Brain pericyte (primary cell): ENCODE data around the gene TP53BP2.

ENCODE experiments used
- DNase-seq: peaks from one replicate; pipeline ENCODE4 v3.0.0-alpha.2; 2012; ENCODE audit warnings: low read depth, low spot score

The TP53BP2 gene

DNA sequence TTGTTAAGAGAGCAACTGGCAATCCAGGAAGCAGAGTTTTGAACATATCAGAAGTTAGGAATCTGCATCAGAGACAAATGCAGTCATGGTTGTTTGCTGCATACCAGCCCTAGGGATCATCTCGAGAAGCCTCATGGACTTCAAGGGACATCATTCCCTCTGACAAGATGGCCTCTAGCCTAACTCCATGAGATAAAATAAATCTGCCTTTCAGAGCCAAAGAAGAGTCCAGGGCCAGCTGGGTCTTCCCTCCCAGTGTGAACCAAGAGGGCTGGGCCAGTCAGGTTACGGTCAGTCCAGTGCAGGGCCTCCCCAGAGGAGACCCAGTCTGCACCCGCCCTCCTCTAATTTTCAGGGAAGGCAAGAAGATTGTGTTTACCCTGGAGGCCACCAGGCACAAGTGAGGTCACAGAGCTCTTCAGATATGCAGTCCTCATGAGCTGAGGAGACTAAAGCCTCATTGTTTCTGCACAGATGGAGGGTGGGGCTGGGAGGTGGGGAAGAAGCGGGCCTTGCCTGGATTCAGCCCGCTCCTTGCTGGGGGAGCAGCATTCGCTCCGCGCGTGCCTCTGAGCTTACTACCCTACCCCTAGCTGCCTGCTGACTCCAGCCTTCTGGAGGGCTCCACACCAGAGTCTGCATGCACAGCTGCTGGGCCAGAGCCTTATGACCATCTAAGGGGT is 80.6 kb downstream of the TP53BP2 start:
- DNase-seq: no peak

DNA sequence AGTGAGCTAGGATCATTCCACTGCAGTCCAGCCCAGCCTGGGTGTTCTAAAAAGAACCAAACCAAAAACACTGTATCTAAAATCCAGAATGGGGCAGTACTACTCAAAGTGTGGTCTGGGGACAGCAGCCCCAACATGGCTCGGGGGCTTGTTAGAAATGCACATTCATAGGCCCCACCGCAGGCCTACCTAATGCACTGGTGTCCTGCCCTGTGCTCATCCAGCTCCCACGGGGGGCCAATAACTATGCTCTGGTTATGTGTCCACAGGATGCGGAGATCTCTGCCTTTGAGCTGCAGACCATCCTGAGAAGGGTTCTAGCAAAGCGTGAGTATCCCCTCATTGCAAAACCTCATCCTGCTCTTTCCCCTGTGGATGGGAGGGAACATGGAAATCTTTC is 81.9 kb downstream of the TP53BP2 start:
- DNase-seq: no peak

DNA sequence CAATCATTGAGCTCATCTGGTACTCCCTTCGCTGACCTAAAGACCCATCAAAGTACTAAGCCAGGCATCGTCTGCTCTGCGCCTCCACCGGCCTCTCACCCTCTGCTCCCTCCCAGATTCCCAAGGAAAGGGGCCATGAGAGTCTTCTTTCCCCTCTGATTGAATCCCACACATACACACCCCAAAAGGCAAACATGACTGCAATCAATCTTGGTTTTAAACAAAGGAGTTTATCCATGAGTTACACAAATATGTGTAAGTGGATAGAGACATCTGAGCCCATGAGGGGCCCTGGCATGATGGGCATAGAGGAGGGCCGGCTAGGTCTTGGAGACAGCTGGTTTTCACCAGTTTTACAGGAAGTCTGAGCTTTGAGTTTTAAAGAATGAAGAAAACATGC is 82.5 kb downstream of the TP53BP2 start:
- DNase-seq: no peak

DNA sequence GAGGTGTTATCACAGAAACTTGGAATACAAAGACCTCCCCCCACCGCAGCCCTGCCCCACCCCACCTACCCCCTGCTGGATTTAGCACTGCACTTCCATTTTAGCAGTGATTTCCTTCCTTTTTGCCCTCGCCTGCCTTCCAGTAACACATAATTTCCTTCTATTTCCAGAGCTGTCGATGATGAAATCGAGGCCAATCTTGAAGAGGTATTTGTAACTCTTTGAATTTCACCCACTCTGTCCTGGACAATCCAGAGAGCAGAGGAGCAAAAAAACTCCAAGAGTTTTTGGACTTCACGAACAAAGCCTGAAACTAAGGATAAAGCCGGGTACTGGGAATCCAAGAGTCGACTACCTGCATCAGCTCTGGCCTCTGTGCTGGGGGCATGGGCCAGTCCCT is 84.3 kb downstream of the TP53BP2 start:
- no peak for DNase-seq

DNA sequence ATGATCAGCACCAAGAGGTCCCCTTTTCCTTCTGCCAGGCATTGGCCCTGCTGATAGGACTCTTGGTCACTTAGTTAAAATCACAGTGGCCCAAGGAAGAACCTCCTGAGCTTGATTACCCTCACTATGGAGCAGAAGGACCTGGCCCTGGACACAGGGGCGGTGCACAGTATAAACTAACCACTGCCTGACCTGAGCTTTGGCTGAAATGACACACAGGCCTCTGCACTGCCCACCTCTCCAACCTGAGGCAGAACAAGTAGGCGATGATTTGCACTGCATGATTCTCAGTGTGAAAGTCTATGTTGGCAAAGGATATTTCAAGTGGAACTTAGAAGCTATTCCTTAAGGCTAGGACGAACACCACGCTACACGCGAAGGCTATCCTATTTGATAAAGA is 84.9 kb downstream of the TP53BP2 start:
- no peak for DNase-seq

DNA sequence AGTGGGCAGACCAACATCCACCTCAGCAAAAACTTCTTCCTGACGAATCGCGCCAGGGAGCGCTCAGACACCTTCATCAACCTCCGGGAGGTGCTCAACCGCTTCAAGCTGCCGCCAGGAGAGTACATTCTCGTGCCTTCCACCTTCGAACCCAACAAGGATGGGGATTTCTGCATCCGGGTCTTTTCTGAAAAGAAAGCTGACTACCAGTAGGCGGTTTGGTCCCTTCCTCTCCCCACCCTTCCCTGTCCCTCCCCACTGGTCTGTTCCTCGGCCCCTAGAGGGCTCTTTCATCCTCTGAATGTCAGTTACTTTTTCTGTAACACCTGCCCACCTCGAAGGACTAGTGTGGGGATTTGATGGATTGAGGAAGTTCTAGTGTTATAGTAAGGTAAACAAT is 86.5 kb downstream of the TP53BP2 start:
- DNase-seq: no peak

DNA sequence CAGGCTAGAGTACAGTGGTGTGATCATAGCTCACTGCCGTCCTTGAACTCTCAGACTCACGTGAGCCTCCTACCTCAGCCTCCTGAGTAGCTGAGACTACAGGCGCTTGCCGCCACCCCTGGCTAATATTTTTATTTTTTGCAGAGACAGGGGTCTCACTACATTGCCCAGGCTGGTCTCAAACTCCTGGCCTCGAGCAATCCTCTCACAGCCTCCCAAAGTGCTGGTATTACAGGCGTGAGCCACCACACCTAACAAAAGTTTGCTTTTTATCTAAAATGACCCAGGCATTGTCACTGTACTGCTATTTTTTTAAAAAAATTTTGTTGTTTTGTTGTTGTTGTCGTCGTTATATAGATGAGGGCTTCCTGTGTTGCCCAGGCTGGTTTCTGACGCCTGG is 87.0 kb downstream of the TP53BP2 start:
- no peak for DNase-seq

DNA sequence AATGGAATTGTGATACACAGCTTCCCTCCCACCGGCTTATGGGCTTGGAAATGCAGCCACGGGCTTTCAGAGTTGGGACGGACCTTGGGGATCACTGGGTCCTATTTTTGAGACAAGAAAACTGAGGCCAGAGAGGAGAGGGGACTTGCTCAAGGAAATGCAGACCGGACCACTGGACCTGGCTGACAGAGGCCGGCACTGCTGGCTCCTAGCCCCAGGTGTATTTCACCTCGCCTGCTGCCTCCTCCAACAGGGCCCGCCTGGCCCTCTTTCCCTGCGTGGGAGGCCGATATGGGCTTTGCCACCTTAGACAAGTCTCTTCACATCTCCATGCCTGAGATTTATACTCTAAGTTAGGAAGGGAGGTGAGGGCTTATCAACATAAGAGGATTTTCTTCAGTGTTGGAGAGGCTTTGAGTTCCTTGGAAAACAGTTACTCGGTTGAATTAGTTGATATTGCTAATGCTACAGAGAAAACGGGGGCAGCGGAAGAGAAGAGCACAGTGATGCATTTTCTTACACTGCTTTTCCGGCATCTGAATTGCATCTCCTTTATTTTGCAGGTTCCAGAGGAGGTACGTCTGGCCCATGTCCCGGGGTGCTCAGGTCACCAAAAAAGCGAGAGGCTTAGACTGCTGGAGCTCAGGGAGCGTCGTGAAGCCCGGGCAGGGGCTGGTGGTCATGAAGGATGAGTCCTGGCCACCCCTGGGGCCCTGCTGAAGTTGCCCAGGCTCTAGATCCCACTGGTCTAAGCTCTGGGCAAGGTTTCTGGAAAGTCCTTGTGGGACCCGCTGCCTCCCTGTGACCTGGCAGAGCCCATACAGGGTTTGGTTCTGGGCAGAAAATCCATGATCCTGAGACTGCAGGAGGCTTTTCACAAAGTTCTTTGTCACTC is 88.7 kb downstream of the TP53BP2 start:
- no peak for DNase-seq

DNA sequence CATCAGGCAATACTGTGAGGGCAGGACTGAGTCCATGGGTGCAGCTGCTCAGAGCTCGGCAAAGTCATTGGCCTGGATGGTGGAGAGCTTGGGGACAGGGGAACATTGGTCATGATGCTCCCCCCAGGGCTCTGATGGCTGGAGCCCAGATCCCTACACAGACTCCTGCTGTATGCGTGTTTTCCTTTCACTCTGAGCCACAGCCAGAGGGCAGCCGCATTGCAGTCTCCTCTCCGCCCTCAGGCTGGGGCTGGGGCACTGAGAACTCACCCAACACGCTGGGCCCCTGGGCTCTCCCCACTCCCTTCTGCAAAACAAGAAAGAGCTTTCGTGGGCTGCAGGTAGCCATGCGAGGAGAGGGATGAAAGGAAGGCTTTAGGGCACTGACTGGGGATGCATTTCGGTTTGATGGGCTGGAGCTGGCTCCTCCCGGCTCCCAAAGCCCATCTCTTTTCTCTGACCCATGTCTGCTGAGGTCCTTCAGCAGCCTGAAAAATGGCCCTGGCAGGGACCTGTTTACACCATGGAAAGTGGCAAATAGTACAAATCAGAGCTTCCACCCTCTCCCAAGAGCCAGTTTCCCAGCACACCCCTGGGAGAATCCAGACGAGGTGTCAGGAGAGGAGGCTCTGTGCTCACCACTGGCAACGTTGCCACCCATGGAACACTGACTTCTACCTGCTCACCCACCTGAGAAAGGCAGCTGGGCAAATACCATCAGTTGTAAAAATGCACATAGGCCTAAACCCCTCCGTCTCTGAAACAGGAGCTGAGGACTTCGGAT is 89.6 kb downstream of the TP53BP2 start:
- no peak for DNase-seq

DNA sequence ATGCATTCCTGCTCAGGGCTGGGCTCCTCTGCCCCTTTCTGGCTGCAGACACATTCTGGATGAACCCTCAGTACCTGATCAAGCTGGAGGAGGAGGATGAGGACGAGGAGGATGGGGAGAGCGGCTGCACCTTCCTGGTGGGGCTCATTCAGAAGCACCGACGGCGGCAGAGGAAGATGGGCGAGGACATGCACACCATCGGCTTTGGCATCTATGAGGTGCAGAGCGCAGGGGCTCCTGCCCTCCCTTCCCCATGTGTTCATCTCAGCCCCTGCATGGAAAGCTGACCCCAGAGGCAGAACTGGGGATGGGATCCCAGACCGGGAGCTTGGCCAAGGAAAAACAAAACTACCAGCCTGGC is 90.3 kb downstream of the TP53BP2 start:
- DNase-seq: no peak

DNA sequence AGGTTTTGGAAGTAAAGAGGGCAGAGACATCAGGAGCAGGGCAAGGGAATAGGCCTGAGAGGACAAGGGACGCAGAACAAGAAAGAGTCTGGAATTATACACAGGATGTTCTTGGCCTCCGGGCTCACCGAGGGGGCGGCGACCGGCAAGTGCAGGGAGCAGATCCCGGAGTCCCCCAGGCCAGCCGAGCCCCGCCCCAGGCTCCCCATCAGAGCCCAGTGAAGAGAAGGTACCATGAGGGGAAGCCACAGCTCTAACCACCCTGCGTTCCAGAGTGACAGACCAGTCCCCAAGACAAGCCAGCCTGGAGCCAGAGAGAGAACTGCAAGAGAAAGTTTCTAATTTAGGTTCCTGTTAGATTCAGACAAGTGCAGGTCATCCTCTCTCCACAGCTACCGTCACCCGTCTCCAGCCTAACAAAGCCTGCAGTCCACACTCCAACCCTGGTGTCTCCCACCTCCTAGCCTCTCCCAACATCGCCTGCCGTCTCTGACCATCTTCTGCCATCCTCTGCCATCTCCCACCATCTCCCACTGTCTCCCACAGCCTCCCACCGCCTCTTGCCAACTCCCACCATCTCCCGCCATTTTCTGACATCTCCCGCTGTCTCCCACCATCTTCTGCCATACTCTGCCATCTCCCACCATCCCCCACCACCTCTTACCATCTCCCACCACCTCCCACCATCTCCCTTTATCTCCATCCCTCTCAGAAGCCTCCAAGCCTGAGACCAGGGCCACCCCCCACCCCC is 90.9 kb downstream of the TP53BP2 start:
- DNase-seq: no peak

DNA sequence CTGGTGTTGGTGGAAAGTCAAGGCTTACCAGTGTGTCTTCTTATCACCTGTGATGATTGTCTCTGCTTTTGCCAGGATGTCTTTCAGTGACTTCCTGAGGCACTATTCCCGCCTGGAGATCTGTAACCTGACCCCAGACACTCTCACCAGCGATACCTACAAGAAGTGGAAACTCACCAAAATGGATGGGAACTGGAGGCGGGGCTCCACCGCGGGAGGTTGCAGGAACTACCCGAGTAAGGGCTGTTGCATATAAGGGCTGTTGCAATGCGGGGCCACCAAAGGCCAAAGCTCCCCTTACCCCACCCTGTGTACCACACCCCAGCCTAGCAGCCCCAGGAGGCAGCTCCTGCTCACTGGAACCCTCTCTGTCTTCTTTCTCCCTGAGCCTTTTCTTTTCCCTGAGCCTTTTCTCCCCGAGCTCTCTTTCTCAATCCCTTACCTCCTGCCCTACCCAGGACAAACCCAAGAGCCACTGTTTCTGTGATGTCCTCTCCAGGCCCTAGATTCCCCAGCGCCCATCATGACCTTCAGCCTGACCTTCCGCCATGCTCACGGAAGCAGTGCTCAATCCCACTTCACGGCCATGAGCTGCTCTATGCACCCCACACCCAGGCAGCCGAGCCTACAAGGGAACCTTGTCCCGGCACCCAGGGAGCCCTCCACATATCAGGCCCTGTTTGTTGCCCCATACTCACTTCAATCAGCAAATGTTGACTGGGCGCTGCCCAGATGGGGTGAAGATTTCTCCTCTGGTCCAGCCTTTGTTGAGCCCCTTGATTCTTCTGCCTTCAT is 92.8 kb downstream of the TP53BP2 start:
- DNase-seq: no peak

DNA sequence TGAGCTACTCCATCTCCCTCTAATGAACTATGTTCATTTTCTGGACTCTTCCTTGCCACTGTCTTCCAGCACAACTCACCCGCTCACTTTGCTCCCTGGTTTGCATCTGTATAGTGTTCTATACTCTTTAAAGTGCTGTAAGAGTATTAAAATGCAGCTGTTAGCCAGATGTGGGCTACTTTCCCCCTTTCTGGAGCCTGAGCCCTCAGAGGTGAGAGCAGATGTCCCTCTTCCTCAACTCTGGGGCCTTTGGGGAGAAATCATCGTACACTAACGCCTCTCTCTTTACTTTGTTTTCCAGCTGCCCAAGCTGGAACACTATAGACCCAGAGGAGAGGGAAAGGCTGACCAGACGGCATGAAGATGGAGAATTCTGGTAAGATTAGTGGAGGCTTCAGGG is 94.1 kb downstream of the TP53BP2 start:
- DNase-seq: no peak

DNA sequence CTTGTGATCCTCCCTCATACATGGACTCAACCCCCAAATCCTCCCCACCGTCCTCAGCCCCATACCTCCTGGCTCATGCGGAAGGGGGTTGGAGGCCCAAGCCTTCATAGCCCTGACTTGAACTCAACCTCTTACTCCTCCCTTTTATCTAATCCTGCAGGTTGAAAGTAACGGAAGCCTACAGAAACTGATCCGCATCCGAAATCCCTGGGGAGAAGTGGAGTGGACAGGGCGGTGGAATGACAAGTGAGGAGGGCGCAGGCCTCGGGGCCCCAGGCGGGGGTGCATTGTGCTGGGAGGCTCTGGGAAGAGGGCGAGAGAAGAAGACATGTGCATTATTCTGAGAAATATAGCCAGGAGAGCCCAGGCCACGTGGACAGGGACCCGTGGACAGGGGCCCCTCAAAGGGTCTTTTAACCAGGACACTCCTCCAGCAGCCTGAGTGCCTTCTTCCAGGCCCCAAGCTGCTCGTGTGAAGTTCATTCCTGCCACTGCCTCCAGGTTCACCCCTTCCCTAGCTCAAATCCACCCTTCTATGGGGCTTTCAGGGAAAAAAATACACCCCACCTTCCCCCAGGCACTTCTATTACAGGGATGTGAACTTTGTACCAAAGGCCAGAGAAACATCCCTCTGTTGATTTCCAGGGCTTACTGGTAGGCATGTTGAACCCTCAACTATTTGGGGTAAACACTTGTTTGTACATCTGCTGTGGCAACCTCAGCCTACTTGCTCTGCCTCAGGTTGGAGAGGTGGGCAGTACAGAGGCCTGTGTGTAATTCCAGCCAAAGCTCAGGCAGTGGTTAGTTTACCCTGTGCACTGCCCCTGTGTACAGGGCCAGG is 94.8 kb downstream of the TP53BP2 start:
- no peak for DNase-seq

DNA sequence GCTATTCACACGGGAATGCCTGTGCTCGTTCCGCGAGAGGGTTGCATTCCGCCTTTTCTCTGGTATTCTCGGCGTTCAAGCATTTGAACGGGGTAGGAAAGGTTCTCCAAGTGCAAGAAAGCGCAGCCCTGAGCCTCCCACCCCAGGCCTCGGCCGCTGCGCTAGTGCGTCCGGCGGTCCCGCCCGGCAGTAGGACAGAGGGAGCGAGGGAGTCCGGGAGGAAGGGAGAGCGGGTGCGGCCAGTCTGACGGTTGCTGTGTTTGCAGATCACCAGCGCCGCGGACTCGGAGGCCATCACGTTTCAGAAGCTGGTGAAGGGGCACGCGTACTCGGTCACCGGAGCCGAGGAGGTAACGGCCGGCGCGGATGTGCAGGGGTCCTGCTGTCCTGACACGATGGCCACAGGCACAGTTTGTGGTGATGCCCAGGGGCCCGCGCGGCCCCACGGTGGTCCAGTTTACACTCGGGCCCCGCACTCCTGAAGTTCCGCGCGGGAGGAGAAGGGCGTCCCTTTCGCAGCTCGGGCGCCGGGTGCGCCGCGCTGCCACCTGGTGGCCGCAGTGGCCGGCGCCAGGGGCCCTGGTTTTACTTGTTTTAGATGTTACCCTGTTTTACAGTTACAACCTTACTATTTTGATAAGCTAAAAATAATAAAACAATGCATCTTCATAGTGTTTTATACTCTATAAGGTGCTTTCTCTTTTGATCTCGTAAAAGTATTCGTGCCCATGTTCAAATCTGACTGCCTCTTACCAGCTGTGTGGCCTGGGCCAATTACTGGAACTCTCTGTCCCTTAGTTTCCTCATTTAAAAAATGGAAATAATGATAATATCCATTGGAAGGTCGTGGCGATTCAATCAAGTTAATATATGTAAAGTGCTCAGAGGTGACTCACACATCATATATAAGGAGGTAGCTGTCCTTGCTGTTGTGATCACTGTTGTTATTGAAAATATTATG is 96.7 kb downstream of the TP53BP2 start:
- DNase-seq: no peak

DNA sequence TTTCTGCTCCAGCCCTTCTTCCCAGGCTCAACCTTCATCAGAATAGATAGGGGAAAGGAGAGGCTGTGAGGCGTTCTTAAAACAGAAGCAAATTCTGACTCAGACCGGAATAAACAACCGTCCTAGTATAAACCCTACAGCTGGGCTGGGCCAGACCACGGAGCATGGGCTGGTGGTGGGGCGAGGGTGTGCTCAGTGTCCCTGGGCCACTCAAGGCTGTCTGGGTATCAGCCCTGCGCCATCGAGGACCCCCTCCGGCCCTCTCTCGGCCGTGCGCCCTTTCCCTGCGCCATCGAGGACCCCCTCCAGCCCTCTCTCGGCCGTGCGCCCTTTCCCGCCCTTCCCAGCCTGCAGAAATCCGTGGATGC is 97.4 kb downstream of the TP53BP2 start:
- DNase-seq: no peak

DNA sequence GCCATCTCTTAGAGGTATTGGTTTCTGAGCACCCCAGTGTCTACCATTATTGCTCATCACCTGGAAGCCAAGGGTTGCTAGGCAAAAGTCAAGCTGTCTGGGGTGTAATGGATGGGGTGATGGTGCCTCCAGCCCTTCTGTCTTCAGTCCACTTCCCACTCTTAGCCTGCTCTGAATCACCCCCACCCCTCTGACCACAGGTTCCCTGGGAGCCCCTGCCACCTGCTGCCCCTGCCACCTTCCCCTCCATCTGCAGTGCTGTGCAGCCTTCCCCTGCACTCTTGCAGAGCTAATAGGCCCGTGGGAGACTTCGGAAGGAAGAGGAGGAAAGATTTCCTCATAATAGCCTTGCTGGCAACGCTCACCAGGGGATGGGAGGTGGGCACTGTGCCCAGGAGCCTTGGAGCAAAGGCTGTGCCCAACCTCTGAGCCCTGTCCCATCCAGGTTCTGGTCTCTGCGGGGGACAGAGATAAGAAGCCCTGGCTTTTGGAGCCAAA is 97.9 kb downstream of the TP53BP2 start:
- no peak for DNase-seq

DNA sequence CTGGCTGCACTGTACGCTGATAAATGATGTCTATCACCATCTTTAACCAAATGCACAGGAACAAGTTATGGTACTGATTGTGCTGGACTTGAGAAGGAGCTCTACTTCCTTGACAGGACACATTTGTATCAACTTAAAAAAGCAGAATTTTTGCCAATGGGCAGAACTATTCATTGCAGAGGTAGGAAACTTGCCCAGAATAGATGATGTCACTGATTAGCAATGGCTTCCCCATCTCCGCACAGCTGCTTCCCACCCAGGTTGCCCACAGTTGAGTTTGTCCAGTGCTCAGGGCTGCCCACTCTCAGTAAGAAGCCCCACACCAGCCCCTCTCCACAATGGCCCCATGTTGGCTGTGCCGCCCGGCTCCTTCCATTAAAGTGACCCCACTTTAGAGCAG is 100.0 kb downstream of the TP53BP2 start:
- DNase-seq: no peak
